GM19351 (cell line): ENCODE data around the gene MLC1.

Source experiments
- ATAC-seq: cut with Tn5 transposase; IDR thresholded peaks from one replicate; pipeline ENCODE4 v1.9.1; 2021; ENCODE audit warnings: mild to moderate bottlenecking, moderate library complexity; ENCODE audit not compliant: unreplicated experiment

Gene MLC1

GRCh38 chr22:50040717-50041116 is 44.5 kb downstream of the MLC1 start:
- no peak for ATAC-seq

GRCh38 chr22:50039669-50040443 is 45.4 kb downstream of the MLC1 start:
- no peak for ATAC-seq

- ATAC-seq: no peak
These were observed 49.1 kb downstream of the MLC1 start for GRCh38 chr22:50035976-50036724.

- ATAC-seq: no peak
These were observed 49.9 kb downstream of the MLC1 start for GRCh38 chr22:50035131-50035881.

- ATAC-seq: no peak
These were observed 50.8 kb downstream of the MLC1 start for GRCh38 chr22:50034126-50035081.

- no peak for ATAC-seq
These were observed 52.2 kb downstream of the MLC1 start for GRCh38 chr22:50032941-50033601.

- ATAC-seq: no peak
These were observed 52.9 kb downstream of the MLC1 start for GRCh38 chr22:50032109-50032871.

GRCh38 chr22:50031189-50032091 is 53.8 kb downstream of the MLC1 start:
- ATAC-seq: no peak

- no peak for ATAC-seq
These were observed 54.7 kb downstream of the MLC1 start for GRCh38 chr22:50030297-50031188.

GRCh38 chr22:50027639-50028537 is 57.3 kb downstream of the MLC1 start:
- no peak for ATAC-seq

- no peak for ATAC-seq
These were observed 59.2 kb downstream of the MLC1 start for GRCh38 chr22:50025993-50026392.

GRCh38 chr22:50022171-50022819 is 62.9 kb downstream of the MLC1 start:
- ATAC-seq: no peak

- ATAC-seq: no peak
These were observed 64.6 kb downstream of the MLC1 start for GRCh38 chr22:50020606-50021005.

GRCh38 chr22:50019316-50019715 is 65.9 kb downstream of the MLC1 start:
- no peak for ATAC-seq

- no peak for ATAC-seq
These were observed 66.5 kb downstream of the MLC1 start for GRCh38 chr22:50018608-50019285.
